Activated naive CD4-positive, alpha-beta T cell treated with Interleukin-2 at 50 U/mL for 16 hours (primary cell): ENCODE results near the gene FARP1.
"Not testable (repeated sequence)": the region's sequence is repeated elsewhere in the genome, so short reads cannot be mapped to it uniquely, and the experiment has no call there.

Source experiments
- DNase-seq: peaks from one replicate; pipeline ENCODE4 v3.0.0-alpha.2; 2020

FARP1 gene

DNA sequence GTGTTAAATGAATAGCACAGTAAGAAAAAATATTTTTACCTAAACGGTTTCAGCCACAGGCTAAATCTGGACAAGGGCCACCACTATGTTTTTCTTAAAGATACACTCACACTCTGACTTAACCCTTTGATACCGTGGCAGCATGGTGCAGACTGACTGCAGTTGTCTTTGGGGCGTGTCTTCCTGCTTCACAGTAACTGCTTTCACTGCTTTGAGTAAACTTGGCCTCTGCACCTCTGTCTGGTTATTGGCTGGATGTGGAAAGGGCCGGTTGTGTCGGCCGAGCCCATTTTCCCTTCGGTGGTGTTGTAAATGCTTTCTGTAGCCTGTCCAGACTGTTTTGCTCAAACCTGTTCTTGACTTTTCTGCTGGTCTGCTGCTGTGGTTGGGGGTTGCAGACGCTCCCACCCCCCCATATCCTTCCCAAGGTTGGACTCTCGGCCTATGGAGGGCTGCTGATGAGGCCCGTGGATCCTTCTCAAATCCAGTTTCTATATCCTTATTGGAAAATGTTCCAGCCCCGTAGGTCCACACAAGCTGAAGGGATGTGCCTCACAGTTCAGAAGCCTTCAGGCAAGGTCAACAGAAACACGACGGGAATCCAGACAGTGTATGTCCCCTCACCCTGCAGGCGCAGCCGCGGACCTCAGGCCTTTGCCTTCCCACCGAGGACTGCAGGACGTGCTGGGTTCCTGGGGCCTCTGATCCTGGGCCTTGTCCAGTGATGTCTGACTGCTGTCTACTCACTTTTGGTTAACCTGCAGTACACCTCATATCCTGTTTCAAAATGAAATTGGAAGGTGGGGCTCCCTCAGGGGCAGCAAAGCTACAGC is 124.4 kb downstream of the FARP1 start:
- DNase-seq, result no peak

DNA sequence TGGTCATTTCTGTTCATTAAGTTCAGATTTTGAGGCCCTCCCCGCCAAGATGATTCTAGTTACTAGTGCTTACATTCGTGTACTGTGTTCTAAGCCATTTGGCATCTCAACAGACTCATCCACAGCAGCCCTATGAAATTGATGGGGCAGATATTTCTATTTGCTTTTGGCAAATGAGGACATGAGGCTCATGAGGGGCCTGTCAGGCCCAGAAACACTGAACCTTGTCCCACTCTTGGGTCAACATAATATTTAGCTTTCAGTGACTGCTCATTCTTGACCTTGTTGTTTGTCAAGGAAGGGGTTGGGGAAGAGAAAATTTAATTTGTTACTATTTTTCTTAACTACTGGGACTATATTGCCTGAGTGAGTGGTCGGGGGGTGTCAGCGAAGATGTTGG is 126.5 kb downstream of the FARP1 start:
- no peak for DNase-seq

DNA sequence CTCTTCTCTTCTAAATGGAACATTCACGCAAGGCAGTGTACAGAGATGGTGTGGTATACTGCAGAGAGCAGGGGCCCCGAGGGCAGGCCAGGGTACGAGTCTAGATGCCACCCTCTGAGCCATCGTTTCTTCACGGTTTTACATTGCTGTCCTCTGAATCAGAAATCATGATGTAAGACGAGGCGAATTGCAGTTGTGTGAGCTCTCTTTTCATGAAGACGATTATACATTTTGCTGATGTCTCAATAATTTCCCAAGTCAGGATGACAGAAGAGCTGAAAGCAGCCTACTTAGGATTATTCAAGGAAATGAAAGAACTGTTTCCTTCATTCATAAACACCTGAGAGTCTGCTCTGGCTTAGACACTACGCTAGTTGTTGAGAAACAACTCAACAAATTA is 127.9 kb downstream of the FARP1 start:
- no peak for DNase-seq

DNA sequence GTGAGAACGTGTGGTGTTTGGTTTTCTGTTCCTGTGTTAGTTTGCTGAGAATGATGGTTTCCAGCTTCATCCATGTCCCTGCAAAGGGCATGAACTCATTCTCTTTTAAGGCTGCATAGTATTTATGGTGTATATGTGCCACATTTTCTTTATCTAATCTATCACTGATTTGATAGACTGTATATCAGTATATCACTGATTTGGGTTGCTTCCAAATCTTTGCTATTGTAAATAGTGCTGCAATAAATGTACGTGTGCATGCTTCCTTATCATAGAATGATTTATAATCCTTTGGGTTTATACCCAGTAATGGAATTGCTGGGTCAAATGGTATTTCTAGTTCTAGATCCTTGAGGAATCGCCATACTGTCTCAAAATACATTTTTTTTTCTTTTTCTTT is 128.8 kb downstream of the FARP1 start:
- DNase-seq, result not testable (repeated sequence)

DNA sequence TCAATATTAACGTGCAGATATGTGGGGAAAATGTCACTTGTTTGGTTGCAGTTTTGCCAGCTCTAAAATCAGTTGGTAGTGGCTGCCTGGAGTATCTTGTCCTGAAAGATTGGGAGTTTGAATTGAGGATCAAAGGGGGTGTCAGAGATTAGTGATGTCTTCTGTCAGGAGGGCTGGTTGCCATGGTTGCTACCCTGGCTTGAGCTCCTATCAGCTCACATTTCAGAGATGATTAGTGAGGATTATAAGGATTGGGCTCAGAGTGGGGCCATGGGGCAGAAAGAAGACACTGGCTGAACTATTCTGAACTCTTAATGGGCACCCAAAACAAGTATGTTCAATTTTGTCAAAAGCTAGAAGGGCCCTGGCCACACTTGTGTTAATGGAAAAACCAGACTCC is 129.7 kb downstream of the FARP1 start:
- no peak for DNase-seq

DNA sequence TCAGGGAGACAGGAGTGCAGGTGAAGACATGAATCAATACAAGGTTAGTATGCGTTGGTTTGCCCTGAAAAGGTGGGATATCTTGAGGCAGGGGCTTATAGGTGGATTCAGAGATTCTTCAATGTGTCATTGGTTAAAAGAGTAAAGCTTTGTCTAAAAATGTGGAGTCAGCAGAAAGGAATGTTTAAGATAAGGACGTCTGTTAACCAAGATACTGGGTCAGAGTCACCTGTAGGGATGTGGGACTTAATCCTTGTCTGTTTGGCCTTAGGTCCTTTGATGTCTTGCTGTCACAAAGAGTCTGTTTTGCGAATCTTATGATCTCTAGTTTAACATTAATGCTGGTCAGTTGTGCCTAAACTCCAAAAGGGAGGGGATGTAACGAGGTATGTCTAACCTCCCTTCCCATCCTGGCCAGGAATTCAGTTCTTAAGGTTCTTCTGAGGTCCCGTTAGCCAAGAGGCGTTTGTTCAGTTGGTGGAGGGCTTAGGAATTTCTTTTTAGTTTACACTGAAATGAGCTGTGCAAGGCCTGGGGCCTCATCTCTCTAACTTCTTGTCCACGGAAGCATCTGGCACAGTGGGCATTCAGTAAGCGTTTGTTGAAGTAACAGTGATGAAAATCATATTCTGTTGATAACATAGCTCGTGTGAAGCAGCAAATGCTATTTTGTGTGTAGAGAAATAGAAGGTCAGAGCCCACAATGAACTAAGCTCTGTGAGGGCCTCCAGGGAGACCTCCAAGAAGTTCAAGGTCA is 130.4 kb downstream of the FARP1 start:
- DNase-seq, result no peak

DNA sequence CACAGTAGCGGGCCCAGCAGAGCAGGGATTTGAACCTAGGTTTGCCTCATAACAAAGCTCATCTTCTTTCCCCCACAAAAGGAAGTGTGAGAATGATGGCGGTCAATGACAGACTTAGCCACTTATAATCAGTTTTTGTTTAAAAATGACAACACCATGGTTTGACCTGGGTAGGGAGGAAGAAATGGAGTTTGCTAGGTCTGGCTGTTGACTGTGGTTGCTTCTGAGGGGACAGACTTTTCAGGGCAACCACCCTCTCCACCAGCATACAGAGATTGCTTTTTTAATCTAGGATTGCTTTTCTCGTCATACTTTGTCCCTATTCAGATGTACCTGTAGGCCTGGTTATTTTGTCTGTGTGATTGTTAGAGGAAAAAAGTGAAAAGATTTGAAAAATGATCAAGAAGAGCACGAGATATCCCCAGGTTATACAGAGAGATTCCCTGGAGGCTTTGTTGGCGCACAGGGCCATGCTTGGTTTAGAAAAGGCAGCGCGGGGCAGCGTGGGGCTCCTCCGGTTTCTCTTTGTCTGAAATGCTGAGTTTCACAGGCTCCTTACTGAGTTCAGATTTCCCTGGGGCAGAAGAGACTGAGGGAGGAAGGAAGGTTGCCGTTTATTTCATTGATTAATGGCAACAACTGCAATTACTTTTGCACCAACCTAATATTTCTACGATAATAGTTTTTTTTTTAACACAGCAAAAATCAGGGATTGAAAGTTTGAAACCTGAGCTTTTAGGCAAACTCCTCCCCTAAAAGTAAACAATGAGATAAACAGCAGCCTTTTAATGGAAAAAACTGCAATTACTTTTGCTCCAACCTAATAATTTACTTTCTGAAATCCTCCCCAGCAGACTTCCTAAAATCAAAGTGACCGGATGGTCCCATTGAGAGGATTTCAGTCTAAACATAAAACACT is 131.2 kb downstream of the FARP1 start:
- DNase-seq, result no peak

DNA sequence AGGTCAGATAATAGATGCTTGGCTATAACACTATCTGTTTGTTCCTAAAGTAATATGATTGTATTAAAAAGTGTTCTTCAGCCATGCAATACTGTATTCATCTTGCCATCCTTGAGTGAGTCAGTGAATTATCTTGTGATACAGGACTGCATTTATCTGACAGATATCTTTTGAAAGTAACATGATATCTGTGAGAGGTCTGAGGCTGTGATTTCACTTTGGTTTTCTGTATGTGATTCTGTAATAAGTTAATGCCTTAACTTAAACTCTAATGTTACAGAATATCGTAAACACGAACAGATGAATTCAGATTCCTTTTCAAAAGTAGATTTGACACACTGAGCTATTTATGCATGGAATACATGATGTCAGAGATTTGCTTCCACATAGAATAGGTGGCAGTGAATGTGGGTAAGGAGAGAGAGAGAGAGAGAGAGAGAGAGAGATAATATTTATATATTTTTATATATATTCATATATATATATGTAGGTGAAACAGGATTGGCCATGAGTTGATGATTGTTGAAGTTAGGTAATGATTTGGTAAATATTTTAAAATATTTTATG is 132.1 kb downstream of the FARP1 start:
- no peak for DNase-seq

DNA sequence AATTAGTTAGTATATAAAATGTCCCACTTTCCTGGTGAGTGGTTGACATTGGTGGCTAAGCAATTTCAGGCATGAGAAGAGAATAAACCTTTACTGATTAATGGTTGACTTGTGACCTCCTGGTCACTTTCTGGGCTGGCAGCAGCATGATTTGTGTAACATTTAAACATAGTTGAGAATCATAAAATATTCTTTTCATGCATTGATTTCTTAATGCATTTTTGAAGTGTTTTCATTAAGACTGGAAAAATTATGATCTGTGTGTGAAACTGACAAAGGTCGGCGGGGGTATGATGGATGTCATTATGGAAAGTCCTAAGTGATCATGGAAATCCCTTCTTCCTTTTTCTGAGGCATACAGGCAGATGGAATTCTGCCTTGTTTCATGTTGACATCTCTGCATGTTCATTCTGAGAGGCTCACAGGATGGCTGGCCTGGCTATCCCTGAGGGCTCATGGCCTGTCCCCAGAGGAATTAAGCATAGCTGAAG is 132.8 kb downstream of the FARP1 start:
- DNase-seq, result no peak

DNA sequence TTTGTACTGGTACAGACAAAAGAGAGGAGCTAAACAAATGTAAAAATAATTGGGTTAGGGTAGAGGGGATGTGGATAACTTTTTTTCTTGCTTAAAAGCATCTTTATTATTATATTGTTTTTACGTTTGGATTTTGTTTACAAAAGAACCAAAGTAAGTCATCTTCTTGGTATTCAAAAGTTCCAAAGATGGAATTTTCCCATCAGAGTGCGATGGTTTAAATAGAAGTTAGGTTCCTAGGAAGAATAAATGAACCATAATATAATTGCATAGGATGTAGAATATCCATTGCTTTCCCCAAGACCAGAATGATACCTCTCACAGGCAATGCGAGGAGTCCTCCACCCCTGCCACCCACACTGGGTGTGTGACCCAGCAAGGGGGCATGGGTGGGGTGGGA is 133.6 kb downstream of the FARP1 start:
- no peak for DNase-seq

DNA sequence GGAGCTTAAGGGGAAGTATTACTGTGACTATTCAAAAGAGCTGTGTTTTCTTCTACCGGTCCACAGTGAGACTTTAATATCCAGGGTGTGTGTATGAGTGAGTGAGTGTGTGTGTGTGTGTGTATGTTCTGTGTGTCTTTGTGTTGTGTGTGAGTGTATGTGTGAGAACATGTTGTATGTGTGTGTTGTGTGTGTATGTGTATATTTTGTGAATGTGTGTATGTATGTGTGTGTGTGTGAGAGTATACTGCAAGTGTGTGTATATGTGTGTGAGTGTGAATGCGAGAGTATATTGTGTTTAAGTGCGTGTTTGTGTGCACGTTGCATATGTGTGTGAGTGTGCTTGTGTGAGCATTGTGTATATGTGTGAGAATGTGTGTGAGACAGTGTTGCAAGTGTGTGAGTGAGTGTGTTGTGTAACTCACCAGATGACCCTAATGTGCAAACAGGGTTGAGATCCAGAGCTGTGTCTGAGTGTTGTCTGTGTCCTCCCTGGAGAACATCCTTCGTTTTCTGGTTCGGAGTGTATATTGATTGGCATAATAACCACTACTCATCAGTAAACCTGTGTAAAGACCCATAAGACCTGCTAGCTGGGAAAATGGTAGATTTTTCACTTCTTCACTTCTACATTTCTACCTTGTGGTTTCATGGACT is 135.3 kb downstream of the FARP1 start:
- no peak for DNase-seq

DNA sequence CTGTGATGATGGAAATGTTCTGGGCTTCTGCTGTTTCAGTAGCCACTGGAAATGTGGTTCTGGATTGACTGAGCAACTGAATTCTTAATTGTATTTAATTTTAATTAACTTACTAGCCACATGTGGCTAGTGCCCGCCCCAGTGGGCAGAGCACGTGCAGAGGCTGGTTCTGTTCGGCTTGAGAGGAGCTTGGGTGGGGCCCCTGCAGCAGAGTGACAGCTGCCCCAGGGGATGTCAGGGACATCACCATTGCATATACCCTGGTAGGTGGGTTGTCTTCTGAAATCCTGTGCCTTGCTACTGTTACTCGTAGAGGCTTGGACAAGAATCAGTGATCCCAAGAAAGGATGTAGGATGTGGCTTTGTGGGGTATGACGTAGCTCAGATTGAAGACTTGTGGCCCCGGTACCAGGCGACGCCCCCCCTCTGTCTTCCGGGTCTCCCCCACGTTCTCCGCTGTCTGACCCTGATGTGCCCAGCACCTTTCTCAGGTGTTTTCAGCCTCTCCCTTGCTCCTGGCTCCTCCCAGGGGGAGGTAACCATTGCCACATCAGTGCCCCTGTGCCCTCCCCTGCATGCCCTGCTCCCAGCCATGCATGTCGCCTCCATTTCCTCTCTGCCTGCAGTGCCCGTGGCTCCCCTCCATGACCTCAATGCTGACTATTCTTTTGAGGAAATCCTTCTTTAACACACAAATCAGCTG is 136.7 kb downstream of the FARP1 start:
- DNase-seq, result no peak

DNA sequence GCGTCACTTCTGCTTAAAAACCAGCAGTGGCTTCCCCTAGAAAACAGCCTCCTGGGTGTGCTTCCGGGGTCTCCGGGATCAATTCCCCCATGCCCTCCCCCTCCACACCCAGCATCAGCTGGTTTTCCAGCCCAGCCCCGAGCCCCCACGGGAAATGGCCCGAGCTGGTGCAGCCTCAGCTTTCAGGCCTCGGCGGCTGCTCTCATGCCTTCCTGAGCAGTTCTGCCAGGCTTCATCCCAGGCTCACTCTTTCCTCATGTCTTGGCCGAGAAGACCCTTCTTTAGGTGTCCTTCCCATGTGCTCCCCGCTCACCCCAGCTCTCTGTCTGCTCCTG is 137.2 kb downstream of the FARP1 start:
- DNase-seq, result no peak

DNA sequence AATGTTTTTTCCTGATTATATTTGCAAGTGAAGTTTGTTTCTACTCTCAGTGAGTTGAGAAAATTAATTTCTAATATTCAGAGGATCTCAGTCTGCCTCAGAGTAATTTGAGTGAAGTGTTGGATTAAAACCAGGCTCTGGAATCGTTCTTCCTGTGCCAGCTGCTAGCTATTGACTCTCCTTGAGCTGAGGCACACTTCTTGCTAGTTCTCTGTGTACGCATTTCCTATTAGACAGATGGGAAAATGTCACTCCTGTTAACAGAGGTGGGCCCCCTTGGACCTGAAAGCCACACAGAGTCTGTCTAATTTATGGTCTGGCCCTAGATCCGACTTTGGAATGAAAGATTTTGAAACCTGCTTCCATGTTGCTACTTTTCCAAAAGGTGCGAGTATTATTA is 141.8 kb downstream of the FARP1 start:
- no peak for DNase-seq

DNA sequence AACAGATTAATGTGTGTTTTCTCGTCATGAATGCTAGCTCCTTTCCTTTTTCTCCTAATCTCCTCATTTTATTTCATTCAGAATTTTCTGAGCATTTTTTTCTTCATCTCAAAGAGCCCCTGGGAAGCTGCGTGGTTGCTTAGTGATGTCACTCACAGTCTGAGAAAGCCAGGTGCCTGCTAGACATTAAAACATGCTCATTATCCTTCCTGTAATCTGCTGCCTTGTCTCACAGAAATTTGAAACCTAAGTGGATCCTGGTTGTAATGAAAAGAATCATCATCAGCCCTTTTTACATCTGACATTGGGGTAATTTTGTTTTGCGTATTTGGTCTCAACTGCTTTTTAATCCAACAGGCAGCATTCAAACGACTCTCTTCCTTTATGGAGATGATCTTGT is 142.4 kb downstream of the FARP1 start:
- no peak for DNase-seq

DNA sequence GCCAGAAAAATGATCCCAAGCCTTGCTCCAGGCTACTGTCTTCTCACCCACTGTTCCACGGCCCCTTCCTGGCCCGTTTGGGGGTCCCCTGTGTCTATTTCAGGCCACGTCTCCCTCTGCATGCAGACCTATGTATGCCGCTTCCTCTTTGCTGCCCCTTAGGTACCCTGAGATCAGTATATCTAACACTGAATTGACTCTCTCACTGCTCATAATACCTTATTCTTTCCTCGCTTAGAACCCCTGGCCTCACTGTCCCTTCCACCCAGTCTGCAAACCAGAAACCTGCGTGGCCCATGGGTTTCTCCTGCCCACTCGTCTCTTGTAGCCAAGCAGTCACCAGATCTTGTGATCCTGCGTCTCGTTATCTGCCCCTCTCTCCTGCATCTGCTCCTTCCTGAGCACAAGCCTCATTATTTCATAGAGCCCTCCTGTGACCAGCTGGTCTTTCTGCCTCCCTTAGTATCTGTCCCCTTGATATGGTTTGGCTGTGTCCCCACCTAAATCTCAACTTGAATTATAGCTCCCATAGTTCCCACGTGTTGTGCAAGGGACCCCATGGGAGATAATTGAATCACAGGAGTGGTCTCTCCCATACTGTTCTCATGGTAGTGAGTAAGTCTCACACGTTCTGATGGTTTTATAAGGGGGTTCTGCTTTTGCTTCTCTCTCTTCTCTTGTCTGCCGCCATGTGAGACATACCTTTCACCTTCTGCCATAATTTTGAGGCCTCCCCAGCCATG is 143.1 kb downstream of the FARP1 start:
- DNase-seq, result no peak

DNA sequence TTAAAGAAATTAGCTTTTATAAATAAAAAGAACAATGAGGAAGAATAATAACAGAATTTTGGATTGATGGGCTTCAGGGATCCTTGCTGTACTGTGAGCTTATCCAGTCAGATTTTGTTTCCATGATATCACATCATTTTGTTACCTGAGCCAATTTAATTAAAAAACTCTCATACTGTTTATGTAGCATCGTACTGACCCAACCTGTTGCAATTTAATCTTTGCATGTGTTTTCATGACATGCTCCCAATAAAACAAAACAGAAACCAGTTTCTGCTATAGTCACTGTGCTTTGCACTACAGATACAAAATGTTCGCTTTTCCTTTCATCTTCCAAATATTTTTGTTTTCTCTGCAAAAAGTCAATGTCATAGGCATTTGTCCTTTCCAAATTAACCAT is 143.9 kb downstream of the FARP1 start:
- no peak for DNase-seq

DNA sequence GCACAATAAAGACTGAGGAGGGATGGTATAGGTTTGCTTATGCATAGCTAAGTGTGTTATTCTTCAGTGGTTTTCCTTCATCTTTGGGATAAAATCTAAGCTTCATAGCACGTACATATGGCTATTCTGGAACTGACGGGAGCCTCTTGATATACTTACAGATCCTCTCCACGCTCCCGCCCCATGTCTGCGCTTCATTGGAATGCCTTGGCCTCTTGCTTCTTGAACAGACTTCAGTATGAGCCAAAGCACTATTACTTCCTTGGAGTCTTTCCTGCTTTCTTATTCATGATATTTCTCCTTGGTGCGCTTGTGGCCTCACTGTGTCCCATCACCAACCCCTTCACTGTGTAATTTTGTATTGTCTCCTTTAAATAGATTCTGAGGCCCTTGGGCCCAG is 145.3 kb downstream of the FARP1 start:
- no peak for DNase-seq

DNA sequence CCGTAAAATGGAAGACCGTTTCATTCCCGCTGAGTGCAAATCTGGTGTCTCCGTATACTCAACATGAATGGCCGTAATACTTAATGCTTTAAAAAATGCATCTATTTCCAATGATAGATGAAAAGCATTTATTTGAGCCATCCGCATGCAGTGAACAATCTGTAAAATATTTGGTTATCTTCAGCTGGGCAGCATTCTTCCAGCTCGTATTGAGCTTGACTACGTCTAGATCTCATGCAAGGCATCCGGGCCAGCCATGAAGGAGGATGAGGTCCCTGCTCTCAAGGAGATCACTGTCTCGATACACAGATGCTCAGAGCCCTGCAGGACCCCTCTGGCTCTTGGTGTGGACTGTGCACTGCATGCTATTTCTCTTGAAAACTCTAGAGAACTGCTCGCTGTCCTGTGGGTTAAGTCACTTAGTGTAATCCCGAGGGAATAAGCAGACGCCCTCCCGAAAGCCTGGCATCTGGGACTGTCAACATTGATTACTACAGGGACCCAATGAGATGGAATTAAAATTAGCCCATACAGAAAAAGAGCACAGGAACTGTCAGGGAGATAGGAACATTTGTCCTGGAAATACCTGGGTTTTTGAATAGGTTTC is 146.5 kb downstream of the FARP1 start:
- DNase-seq, result no peak

DNA sequence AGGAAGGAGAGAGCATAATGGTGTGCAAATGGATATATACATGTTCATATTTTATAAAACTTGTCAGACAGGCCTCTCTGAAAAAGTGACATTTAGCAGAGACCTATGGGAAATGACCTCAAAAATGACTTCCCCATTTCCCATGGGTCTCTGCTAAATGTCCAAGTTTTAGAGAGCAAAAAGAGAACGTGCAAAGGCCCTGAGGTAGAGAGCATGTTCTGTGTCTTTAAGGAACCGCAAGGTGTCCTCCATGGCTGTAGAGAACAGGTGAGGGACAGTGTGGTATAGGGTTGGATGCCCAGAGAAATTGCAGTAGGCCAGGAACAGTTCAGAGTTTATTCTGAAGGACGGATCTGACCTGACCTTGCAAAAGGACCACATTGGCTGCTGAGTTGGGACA is 147.4 kb downstream of the FARP1 start:
- no peak for DNase-seq

DNA sequence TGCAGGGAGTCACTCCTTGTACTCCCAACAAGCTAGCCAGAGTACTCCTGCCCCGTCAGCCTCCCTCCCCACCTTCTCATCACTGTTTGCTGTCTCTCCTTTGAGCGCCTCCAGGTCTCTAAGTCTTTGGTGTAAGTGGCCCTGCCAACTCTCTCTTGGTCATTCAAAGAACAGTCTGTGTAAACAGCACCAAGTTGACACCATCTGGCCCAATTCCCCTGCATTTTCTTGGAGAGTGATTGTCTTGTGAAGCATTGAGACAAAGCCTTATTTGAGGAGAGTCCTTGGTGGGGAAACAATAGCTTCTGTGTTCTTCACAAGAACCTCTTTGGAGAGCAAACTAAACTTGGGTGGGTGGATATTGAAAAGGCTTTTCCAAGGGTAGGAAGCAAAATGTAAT is 148.8 kb downstream of the FARP1 start:
- no peak for DNase-seq
